Measurements from ENCODE around the gene GNAI2.
A peak's percentile ranks its signal among the peaks of the same experiment; 100 is the strongest.

Gene GNAI2

DNA sequence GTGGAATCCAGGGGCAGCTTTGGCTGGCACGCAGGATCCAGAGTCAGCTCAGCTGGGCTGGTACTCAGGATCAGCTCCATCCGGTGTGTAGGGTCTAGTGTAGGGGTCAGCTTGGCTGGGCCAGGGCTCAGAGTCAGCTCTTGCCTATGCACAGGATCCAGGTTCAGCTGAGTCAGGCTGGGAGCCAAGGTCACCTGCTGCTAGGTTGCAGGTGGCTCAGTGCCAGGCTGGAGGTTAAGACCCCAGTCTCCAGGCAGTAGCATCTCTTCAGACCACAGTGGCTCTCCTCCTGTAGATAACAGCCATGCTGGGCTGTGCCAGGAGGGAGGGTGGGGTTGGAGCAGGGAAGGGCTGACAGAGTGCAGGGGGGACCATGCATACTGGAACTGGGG lies 61.4 kb downstream of the GNAI2 start:
- no peak for DNase-seq (ENCODE audit: extremely low spot score)
- no peak for TF ChIP-seq LEF1 (IDR thresholded peaks at IDR 0.05; ENCODE audit: borderline replicate concordance)
- TF ChIP-seq FOXA1 (IDR thresholded peaks at IDR 0.05), result no peak
- TF ChIP-seq ZNF384 (IDR thresholded peaks at IDR 0.05), result no peak
- TF ChIP-seq, protein P1, sequence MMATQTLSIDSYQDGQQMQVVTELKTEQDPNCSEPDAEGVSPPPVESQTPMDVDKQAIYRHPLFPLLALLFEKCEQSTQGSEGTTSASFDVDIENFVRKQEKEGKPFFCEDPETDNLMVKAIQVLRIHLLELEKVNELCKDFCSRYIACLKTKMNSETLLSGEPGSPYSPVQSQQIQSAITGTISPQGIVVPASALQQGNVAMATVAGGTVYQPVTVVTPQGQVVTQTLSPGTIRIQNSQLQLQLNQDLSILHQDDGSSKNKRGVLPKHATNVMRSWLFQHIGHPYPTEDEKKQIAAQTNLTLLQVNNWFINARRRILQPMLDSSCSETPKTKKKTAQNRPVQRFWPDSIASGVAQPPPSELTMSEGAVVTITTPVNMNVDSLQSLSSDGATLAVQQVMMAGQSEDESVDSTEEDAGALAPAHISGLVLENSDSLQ (IDR thresholded peaks at IDR 0.05), result no peak
- no peak for TF ChIP-seq L3MBTL2 (conservative IDR thresholded peaks at IDR 0.05)
- no peak for TF ChIP-seq SUZ12 (IDR thresholded peaks at IDR 0.05)
- TF ChIP-seq ELF4 (IDR thresholded peaks at IDR 0.05), result no peak
- TF ChIP-seq FOXK2 (IDR thresholded peaks at IDR 0.05), result no peak
- TF ChIP-seq CTBP1 (IDR thresholded peaks at IDR 0.05; ENCODE audit: borderline replicate concordance), result no peak
- TF ChIP-seq NFRKB (IDR thresholded peaks at IDR 0.05), result no peak
- no peak for TF ChIP-seq FOXM1 (IDR thresholded peaks at IDR 0.05; ENCODE audit: borderline replicate concordance)
- TF ChIP-seq SP1 (IDR thresholded peaks at IDR 0.05), result no peak
- no peak for TF ChIP-seq BHLHE40 (IDR thresholded peaks at IDR 0.05; ENCODE audit: borderline replicate concordance)
- TF ChIP-seq TARDBP (IDR thresholded peaks at IDR 0.05), result no peak
- TF ChIP-seq ARNT (IDR thresholded peaks at IDR 0.05), result no peak
- ChIA-PET CTCF (interaction anchor here (0.9 kb wide), 1 partner anchor 23 kb away, joined by 3 read pairs; no protein-coding TSS in a partner anchor), POLR2A (interaction anchor here (0.7 to 3.5 kb wide), 3 partner anchors 30 to 39 kb away, joined by 3 to 21 read pairs (median 4); partner anchors contain the start of gene TUSC2)

DNA sequence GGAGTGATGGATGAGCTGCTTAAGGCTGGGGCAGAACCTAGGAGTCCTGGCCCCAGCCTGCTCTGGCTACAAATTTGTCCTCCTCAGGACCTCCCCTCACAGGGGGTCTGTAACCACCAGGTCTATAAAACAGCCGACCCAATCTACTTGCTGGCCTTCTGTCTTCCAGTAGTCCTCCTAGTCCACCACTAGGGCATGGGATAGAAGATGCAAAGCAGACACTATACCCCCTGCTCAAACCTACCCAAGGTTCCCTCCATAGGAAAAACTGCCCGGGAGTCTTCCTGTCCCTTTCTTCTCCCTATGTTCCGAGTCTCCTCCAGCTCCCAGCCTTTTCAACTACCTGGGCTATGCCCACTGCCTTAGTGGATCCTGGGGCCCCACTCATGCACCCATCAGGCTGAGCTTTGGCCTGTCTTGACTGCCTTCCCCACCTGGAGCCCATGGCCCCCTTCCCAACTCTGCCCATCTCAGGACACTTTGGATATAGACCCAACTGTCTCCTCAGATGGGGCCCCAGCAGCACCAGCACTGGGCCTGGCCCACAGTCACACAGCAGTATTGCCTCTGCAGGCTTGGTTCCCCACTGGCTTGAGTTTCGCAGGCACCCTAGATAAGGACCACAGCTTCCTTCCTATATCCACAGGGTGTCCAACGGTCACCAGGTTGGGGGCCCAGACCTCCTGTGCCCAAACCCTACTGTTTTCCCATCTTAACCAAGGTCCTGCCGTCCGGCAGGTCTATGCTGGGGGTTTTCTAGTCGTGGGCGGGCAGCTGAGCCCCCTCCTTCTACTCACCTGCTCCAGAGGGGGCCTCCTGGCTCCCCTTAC lies 62.1 kb downstream of the GNAI2 start:
- TF ChIP-seq ZNF384 (IDR thresholded peaks at IDR 0.05) (no peak), SP1 (IDR thresholded peaks at IDR 0.05) (no peak), FOXA1 (IDR thresholded peaks at IDR 0.05) (no peak), ELF4 (IDR thresholded peaks at IDR 0.05) (no peak), LEF1 (IDR thresholded peaks at IDR 0.05; ENCODE audit: borderline replicate concordance) (no peak), HDGF (IDR thresholded peaks at IDR 0.05; ENCODE audit: borderline replicate concordance) (no peak), BHLHE40 (IDR thresholded peaks at IDR 0.05; ENCODE audit: borderline replicate concordance) (no peak), SUZ12 (IDR thresholded peaks at IDR 0.05) (no peak), TARDBP (IDR thresholded peaks at IDR 0.05) (no peak), FOXK2 (IDR thresholded peaks at IDR 0.05) (no peak), FOXM1 (IDR thresholded peaks at IDR 0.05; ENCODE audit: borderline replicate concordance) (no peak), ARNT (IDR thresholded peaks at IDR 0.05) (no peak), NFRKB (IDR thresholded peaks at IDR 0.05) (no peak), CTBP1 (IDR thresholded peaks at IDR 0.05; ENCODE audit: borderline replicate concordance) (no peak), L3MBTL2 (conservative IDR thresholded peaks at IDR 0.05) (no peak)
- TF ChIP-seq, protein P1 (IDR thresholded peaks at IDR 0.05), result no peak
- no peak for DNase-seq (ENCODE audit: extremely low spot score)
- CTCF ChIA-PET, result interaction anchor here (0.9 to 2.1 kb wide), 3 partner anchors 24 to 104 kb away, joined by 3 to 8 read pairs (median 3); no protein-coding TSS in a partner anchor
- POLR2A ChIA-PET, result interaction anchor here (1.1 to 3.5 kb wide), 5 partner anchors 23 to 39 kb away, joined by 3 to 23 read pairs (median 11); partner anchors contain the start of gene TUSC2

DNA sequence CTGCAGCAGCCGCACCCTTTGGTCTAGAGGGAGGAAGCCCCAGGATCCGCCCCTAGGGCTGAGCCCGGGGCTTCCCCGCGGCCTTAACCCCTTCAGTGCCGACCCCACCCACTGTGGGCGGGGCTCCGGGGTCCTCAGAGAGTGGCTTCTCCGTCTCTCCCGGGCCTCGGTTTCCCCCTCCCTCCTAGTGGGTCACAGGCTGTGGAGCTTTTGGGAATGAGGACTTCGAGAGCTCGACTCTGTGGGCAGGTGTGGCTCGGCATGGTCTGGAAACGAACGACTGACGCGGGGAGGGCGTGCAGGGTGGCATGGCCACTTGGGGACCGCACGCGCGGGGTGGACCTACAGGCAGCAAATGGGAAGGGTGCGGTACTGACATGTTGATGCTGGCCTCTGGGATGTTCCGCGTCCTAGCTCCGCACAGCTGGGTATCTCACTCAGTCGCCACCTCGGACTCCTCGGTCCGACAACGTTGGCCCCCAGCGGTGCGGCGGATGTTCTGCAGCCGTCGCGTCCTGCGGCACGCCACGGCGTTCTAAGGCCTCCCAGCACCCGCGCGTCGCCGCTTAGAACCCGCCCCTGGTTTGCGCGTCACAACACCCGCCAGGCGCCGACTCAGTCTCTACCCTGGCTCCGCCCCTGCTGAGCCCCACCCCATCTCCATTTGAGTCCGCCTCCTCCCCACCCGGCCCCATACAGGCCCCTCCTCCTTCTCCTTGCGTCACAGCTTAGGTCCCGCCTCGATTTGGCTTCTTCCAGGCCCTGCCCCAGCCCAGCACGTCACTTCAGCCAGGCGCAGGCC lies 63.0 kb downstream of the GNAI2 start, which contains the start of the genes HYAL3 and NAA80:
Gene HYAL3, minus strand, starts transcription at position 570 of the 802 bp plus-strand sequence. CDS start 3,803 bp downstream, outside the sequence.
Gene NAA80, minus strand, starts transcription at position 570 of the 802 bp plus-strand sequence. CDS start 1,942 bp downstream, outside the sequence.
- DNase-seq (ENCODE audit: extremely low spot score), result peak; percentile 98
- ChIA-PET POLR2A (interaction anchor here (0.6 to 3.5 kb wide), 11 partner anchors 15 to 270 kb away, joined by 3 to 23 read pairs (median 4); partner anchors contain the start of genes HEMK1 and TUSC2), CTCF (interaction anchor here (0.7 to 2.1 kb wide), 5 partner anchors 22 to 105 kb away, joined by 3 to 8 read pairs (median 4); no protein-coding TSS in a partner anchor)
- TF ChIP-seq TARDBP (IDR thresholded peaks at IDR 0.05) (no peak), FOXK2 (IDR thresholded peaks at IDR 0.05) (no peak), SUZ12 (IDR thresholded peaks at IDR 0.05) (no peak), SP1 (IDR thresholded peaks at IDR 0.05) (no peak), L3MBTL2 (conservative IDR thresholded peaks at IDR 0.05) (peak; percentile 73; the same call in 1 of the 2 replicates), ELF4 (IDR thresholded peaks at IDR 0.05) (no peak), ARNT (IDR thresholded peaks at IDR 0.05) (no peak), FOXM1 (IDR thresholded peaks at IDR 0.05; ENCODE audit: borderline replicate concordance) (no peak), FOXA1 (IDR thresholded peaks at IDR 0.05) (no peak), LEF1 (IDR thresholded peaks at IDR 0.05; ENCODE audit: borderline replicate concordance) (no peak), ZNF384 (IDR thresholded peaks at IDR 0.05) (no peak), CTBP1 (IDR thresholded peaks at IDR 0.05; ENCODE audit: borderline replicate concordance) (no peak), BHLHE40 (IDR thresholded peaks at IDR 0.05; ENCODE audit: borderline replicate concordance) (no peak), NFRKB (IDR thresholded peaks at IDR 0.05) (no peak), HDGF (IDR thresholded peaks at IDR 0.05; ENCODE audit: borderline replicate concordance) (peak; percentile 91)
- TF ChIP-seq, protein P1 (IDR thresholded peaks at IDR 0.05), result no peak

DNA sequence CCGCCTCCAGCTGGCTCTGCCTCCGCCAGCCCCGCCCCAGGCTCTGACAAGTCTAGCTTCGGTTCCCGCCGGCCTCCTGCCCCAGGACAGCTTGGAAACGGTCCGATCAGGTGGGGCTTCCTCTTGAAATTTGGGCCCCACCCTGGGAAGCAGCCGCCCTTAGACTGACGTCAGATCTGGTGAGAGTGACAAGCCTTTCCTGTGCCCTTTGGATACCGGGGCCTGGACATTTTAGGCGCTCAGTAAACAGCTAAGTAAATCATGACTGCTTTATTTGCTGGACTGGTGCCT lies 63.6 kb downstream of the GNAI2 start:
- ChIA-PET CTCF (interaction anchor here (0.7 to 2.1 kb wide), 5 partner anchors 21 to 105 kb away, joined by 3 to 8 read pairs (median 4); no protein-coding TSS in a partner anchor), POLR2A (interaction anchor here (0.6 to 3.5 kb wide), 11 partner anchors 8 to 269 kb away, joined by 3 to 23 read pairs (median 4); partner anchors contain the start of genes HEMK1 and TUSC2)
- TF ChIP-seq CTBP1 (IDR thresholded peaks at IDR 0.05; ENCODE audit: borderline replicate concordance) (no peak), ELF4 (IDR thresholded peaks at IDR 0.05) (no peak), L3MBTL2 (conservative IDR thresholded peaks at IDR 0.05) (no peak), SUZ12 (IDR thresholded peaks at IDR 0.05) (no peak), HDGF (IDR thresholded peaks at IDR 0.05; ENCODE audit: borderline replicate concordance) (no peak)
- TF ChIP-seq, protein P1 (IDR thresholded peaks at IDR 0.05), result peak; percentile 84
- DNase-seq (ENCODE audit: extremely low spot score), result no peak
